H54 (cell line): Measurements from ENCODE around the gene SGTA.

Experiments used
- DNase-seq: peaks from one replicate; pipeline ENCODE4 v3.0.0; 2011; ENCODE audit warnings: low spot score, mixed read lengths; ENCODE audit not compliant: insufficient read length
- FAIRE-seq: peaks from 3 replicates; lab custom pipeline; 2011; peaks lifted over from hg19 to GRCh38; lab: Jason Lieb, UNC
- POLR2A ChIP-seq: IDR thresholded peaks from 2 replicates; pipeline ENCODE4 v1.6.1; 2011; ENCODE audit warnings: low read depth, mild to moderate bottlenecking, low read length

The SGTA gene

DNA sequence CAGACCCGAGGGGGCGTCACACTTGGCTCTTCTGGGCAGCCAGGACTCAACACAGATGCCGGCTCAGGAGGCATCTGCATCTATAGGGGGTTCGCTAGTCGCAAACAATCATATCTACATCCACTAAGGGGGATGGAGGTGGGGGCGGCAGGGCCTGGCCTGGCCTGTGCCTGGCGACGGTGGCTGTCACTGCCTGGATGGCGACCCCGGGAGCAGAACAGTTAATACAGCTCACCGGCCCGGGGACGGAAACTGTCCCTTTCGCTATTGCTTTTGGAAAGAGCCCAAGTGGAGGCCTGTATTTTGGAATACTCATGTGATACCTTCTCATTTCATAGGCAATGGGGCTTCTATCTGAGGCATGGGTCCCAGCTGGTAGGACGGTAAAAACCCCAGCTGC, 17.7 kb downstream of the SGTA start:
- no peak for FAIRE-seq
- TF ChIP-seq POLR2A: no peak
- DNase-seq: no peak

DNA sequence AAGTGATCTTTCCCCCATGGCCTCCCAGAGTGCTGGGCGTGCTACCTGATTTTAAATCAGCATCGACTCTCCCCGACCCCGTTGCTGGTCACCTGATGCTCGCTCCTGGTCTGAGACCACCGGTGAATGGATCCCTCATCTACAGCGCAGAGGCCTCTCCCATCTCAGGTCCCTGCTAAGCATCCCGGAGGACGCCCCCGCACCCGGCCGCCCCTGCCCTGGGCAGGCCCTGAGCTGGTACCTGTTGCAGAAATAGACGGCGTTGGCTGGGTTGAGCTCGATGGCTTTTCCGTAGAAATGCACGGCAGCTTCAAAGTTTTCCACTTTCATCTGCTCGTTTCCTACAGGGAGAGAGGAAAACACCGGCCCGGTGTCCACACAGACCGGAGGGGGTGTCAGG, 18.1 kb downstream of the SGTA start:
- FAIRE-seq (no peak), DNase-seq (no peak)
- TF ChIP-seq POLR2A: no peak

DNA sequence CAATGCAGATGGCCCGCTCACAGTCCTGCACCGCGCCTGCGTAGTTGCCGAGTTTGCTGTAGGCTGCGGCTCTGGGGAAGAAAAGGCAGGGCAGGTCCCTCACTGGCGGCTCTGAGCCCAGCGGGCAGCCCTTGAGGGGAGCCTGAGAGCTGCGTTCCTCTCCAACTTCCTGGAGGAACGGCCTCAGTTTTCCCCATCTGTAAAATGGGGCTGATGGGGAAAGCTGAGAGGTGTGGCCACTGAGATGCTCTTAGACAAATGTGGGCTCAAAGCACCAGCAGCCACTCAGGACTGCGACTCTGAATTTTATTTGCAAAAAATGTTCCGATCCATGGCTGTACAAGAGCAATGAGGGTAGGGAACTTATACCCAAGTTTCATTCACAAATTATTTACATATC, 19.4 kb downstream of the SGTA start:
- FAIRE-seq: no peak
- no peak for DNase-seq
- TF ChIP-seq POLR2A: no peak

DNA sequence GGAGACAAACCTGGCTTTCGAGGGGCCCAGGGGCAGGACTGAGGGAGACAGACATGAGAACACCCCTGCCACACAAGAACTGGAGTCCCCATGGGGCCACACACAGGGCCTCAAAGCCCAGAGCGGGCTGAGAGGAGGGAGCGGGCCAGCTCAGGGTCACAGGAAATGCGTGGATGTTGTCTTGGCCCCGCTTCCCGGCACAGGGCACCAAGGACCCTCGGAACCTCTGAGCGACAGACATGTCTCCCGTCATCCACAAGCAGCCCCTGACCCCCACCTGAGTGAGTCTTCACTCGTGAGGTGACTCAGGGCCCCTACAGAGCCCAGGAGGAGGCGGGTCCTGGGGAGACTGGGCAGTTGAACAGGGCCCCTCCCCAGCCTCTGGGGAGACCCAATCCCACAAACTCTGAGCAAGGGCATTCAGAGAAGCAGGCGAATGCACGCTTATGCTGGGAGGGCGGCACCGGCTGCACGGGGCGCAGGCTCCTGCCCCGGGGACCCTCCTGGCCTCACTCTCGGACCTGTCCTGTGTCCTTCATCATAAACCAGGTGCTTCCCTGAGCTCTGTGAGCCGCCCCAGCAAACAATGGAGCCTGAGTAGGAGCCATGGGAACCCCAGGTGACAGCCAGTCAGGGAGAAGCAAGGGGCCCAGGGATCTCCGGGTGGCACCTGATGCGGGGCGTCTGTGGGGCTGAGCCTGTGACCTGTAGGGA, 20.1 kb downstream of the SGTA start:
- no peak for TF ChIP-seq POLR2A
- DNase-seq: no peak
- FAIRE-seq: no peak

DNA sequence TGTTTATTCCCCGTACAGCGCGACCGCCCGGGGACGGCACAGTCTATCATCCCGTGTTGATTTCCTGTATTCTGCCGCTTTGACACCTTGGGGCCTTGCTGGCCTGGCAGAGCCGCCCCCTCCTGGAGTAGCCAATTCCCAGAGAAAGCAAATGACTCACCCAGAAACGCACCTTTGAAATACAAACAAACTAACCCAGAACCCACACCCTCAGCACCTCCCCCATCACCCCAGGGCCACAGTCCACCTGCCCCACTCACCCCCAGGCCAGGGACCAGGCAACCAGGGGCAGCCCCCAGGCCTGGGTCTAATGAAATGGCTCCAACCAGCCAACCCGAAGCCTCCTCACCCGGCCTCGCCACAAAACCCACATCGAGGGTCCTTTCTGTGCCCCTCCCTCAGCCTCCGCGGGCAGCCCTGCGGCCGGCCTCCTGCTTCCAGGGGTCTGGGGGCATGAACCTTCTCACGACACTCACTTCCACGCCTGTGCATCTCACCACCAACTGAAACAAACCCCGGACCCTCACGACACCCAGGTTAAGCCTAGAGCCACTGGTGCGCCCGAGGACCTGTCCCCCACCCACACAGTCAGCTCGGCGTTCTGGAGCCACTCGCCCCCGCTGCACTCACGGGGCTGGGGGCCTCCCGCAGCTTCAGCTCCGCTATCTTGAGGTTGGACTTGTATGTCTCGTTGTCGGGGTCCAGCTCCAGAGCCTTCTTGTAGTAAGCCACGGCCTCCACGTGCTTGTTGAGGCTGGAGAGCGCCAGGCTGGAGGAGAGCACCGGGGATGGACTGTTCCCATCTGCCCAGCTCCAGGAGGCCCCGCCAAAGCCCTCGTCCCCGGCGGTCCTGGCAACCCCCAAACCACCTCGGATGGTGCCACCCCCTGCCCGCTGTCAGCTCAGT, 20.9 kb downstream of the SGTA start:
- no peak for FAIRE-seq
- no peak for TF ChIP-seq POLR2A
- DNase-seq: peak; percentile 59

DNA sequence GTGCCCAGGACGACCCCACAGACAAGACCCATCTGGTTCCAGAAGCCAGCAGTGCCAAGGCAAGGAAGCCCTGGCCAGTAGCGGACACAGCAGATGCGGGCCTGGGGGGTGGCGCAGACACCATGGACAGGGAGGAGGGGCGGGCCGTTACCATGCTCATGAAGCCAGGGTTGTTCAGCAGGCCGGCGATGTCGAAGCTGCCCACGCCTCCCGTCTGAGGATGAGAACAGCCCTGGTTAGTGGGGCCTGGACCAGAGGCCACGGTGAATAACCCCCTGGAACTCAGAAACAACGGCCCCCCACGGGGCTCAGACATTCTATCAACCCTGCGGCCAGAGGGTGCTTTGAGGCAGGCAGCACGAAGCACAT, 21.8 kb downstream of the SGTA start:
- no peak for FAIRE-seq
- DNase-seq: no peak
- TF ChIP-seq POLR2A: no peak

DNA sequence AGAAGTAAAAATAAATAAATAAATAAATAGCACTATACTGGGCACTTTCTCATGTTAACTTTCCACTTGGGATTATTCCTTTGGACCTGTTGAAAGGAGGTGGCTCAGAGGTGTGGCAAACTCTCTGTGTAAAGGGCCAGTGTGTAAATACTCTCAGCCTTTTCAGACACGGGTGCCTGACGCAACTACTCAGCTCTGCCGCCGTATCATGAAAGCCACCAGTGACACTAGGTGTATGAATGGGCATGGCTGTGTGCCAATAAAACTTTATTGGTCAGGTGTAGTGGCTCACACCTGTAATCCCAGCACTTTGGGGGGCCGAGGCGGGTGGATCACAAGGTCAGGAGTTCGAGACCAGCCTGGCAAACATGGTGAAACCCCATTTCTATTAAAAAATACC, 23.1 kb downstream of the SGTA start:
- DNase-seq (no peak), FAIRE-seq (no peak)
- TF ChIP-seq POLR2A: no peak

DNA sequence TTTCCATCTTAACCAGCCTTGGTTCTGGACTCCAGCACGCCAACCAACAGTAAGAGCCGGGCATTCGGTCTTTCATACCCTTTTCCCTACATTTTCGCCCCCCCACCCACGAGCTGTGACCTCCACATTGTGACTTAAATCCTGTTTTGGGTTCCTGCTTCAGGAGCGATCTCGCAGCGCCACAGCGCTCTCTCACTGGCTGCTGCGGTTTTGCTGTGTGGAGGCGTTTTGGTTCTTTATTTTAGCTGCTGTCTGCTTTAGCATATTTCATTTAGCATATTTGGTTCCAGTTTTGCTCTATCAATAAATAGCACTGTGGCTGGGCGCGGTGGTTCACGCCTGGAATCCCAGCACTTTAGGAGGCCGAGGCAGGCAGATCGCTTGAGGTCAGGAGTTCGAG, 23.7 kb downstream of the SGTA start:
- TF ChIP-seq POLR2A: no peak
- FAIRE-seq: no peak
- DNase-seq: no peak

DNA sequence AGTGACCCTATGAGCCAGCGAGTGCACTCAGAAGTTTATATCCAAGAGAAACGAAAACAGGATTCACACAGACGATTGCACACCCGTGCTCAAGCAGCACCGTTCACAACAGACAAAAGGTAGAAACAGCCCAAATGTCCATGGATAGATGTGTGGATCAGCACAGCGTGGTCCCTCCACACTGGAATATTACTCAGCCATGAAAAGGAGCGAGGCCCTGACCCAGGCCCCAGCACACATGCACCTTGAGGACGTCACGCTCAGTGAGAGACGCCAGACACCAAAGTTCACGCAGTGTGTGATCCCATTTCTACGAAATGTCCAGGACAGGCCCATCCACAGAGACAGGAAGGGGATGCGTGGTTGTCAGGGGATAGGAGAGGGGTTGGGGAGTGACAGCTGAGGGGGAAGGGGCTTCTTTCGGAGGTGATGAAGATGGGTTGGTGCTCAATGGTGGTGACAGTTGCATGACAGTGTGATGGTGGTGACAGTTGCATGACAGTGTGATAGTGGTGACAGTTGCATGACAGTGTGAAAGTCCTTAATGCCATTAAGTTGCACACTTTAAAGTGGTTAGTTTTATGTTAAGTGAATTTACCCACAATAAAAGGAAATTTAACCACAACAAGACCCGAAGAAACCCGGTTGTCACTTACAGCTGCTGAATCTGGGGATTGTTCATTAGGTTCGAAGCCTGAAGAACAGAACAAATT, 24.3 kb downstream of the SGTA start:
- FAIRE-seq: no peak
- no peak for TF ChIP-seq POLR2A
- no peak for DNase-seq

DNA sequence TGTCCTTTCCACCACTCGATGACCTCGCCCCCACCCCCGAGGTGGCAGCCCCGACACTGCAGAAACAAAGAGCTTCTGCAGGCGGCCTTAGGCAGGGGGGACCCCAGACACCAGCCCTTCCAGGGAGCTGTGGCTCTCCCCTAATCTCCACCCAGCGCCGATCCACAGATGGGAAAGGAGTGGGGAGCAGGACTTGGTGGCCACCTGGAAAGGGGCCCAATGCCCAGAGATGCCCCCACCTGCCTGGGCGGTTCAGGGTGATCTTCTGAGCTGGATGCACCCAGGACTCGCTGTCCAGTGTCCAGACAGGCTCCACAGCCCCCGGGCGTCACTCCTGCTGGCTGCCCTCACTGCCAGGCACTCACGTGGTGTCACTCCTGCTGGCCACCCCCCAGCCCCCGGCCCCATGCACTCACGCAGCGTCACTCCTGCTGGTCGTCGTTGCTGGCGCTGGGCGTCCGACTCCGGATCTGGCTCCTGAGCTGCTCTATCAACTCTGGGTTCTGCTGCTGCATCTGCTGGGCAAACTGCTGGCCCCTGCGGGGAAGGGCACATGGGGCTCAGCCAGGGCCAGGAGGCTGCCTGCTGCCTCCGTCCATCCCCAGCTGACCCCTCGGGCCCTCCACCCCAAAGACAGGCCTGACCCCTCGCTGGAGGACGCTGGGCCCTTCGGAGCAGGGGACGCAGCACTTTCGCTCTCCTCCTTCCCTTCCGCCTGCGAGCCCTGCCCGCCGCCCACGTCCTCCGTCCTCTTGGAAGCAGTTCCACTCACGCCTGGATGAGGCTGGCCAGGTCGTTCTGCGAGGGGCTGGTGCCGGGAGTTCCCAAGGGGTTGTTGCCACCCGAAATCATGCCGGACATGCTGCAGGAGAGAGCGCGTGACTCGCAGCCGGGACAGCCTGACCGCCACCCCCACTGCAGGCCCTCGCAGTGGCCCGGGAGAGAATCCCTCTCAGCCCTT, 25.9 kb downstream of the SGTA start:
- no peak for TF ChIP-seq POLR2A
- DNase-seq (no peak), FAIRE-seq (no peak)

DNA sequence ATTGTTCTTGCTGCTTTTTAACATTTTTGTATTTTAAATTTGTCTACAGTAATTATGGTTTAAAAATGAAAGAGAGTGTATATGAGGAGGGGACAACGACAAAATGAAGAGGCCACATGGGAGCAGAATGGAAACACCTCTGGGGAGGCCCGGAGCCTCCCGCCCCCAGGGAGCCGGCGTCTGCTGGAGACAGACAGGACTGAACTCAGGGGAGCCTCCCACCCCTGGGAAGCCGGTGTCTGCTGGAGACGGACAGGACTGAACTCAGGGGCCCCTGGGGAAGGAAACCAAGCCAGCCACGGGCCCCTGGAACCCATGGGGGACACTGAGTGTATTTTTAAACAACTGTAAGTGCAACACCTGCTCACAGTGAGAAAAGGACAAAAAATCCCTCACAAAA, 26.6 kb downstream of the SGTA start:
- DNase-seq: no peak
- no peak for FAIRE-seq
- TF ChIP-seq POLR2A: no peak

DNA sequence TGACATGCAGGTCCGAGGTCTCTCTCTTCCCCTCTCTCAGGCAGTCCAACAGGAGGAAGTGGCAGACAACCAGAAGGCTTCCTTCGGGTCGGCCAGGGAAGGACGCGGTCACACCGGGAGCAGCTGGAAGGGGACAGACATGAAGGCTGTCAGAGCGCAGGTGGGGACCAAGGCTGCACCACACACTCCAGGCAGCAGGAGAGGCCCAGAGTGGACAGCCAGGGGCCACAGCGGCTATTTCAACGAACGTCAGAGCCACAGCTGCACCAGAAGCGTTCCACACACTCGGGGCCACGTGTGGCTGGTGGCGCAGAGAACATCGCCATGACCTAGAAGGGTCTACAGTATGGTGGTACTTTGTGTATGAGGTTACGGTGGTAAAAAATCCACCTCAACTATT, 27.3 kb downstream of the SGTA start:
- TF ChIP-seq POLR2A: no peak
- DNase-seq (no peak), FAIRE-seq (no peak)

DNA sequence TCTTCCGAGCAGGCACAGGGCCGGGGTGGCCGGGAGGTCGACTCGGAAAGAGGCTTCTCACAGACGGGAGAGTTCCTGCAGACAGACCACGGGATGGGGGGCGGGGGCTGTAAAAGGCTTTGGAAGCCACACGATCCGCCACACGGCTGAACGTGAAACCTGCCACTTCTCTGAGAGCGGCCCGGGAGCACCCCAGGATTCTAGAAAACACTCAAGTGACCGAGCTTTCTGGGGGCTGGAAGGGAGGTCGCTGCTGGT, 27.7 kb downstream of the SGTA start:
- DNase-seq: no peak
- FAIRE-seq: no peak
- TF ChIP-seq POLR2A: no peak
